ENCODE results near the gene CSKMT. TPM values are rescaled to one million over a fixed set of nuclear protein-coding genes. Genes with fewer than 3 reads are reported as not detected.

Gene CSKMT
- total RNA-seq, 1 experiment from 2014 or later, result 63.5 TPM

GRCh38 chr11:62645671-62645945 lies 19.5 kb upstream of the CSKMT start:
- intact Hi-C loops (cut with micrococcal nuclease), result loop anchor here (5.0 kb wide), 1 partner anchor 33 kb away; the partner anchor contains the start of genes EML3 and ROM1
- Histone ChIP-seq H3K27ac (ENCODE audit: low read depth, low read length) (peak overlapping the region; percentile 92), H3K36me3 (ENCODE audit: control insufficient read depth in 1 of 2, insufficient read depth in 2 of 2, low read length in 2 of 2) (peaks cover 10 to 22% of the 10 kb centered on the region in 2 experiments; a peak in 3 of 4 replicates), H3K4me2 (ENCODE audit: low read length) (peak overlapping the region; percentile 84), H2AFZ (ENCODE audit: low read depth, low read length, poor library complexity, severe bottlenecking) (no peak overlapping the region), H3K9ac (ENCODE audit: low read length) (peak overlapping the region; percentile 99), H4K20me1 (ENCODE audit: insufficient read depth) (no peaks in the 10 kb centered on the region), H3K79me2 (ENCODE audit: insufficient read depth, low read length) (peaks cover 65% of the 10 kb centered on the region), H3K9me2 (ENCODE audit: insufficient read depth) (no peaks in the 10 kb centered on the region), H3K27me3 (ENCODE audit: insufficient read depth, low read length) (no peaks in the 10 kb centered on the region), H3K9me3 (ENCODE audit: control insufficient read depth in 1 of 2, insufficient read depth in 1 of 2, low read depth in 1 of 2, low read length in 2 of 2) (no peaks in the 10 kb centered on the region), H3K4me3 (replicated peaks in 1 of 2; ENCODE audit: low read depth in 1 of 2, low read length in 2 of 2) (peak overlapping the region; percentile 96 to 100), H3K4me1 (ENCODE audit: control insufficient read depth in 1 of 2, insufficient read depth in 2 of 2, low read length in 2 of 2) (peaks cover 5 to 16% of the 10 kb centered on the region in 2 experiments; a peak in 3 of 4 replicates)
- TF ChIP-seq ELF1 (IDR thresholded peaks at IDR 0.05; ENCODE audit: borderline replicate concordance, low read depth) (no peak), REST (IDR thresholded peaks at IDR 0.05; ENCODE audit: low read depth) (no peak)
- POLR2A ChIA-PET, result interaction anchor here (1.3 to 14.1 kb wide), 3 partner anchors 10 to 24 kb away, joined by 3 to 195 read pairs (median 5); partner anchors contain the start of genes B3GAT3, C11orf98 and CSKMT
- no peak; the same call in 1 of the 2 replicates for ATAC-seq
- CTCF ChIA-PET, result no interaction called here
- BruUV-seq (replicated peaks), result no TSS peak
- DNase-seq (ENCODE audit: low read depth, low spot score), result no peak
- RAD21 ChIA-PET (ENCODE audit: low non-redundant PET in 1 of 2, low total read pairs in 2 of 2, uncharacterized antibody in 2 of 2, unreplicated experiment in 2 of 2), result no interaction called here

Data from HCT116 (cell line).